ENCODE results near the gene DNAH2.

Gene DNAH2

DNA sequence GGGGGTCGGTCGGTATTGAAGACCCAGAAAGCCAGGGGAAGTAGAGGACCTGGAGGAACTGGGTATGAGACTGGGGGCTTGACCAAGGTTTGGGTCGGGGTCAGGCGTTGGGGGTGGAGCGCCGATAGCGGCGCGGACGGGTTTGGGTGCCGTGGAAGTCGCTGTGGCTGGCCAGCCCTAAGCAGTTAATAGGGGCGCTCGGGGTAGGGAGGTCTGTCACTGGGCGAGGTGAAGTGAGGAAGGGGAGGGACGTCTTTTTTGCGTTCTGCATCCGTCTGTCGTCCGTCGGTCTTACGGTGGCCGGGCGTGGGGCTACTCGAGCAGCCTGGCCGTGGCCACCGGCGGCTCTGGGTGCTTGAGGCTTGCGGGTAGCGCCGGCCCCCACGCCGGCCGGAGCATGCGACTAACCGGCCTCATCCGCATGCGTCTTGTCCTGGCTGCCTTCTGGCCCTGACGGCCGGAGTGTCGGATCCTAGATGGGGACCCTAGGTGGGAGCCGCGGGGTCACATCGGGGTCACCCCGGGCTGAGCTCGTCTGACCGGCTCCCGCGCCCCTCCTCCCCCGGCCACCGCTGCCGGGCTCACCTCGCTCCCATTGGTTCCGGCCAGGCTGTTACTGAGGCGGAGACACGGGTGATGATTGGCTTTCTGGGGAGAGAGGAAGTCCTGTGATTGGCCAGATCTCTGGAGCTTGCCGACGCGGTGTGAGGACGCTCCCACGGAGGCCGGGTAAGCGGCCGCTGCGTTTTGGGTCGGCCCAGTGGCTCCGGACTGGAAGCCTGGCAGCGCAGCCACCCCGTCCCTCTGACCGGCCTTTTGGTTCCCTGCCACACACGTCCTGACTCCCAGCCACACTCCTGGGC is 127.0 kb downstream of the DNAH2 start (continued):
- no peak for TF ChIP-seq ZNF280D (tag by site-specific recombination; IDR thresholded peaks at IDR 0.05)
- no peak for TF ChIP-seq SP7 (tag by site-specific recombination; IDR thresholded peaks at IDR 0.05)
- TF ChIP-seq ZNF324 (tag by site-specific recombination; IDR thresholded peaks at IDR 0.05): peak; percentile 18
- TF ChIP-seq, protein P1, sequence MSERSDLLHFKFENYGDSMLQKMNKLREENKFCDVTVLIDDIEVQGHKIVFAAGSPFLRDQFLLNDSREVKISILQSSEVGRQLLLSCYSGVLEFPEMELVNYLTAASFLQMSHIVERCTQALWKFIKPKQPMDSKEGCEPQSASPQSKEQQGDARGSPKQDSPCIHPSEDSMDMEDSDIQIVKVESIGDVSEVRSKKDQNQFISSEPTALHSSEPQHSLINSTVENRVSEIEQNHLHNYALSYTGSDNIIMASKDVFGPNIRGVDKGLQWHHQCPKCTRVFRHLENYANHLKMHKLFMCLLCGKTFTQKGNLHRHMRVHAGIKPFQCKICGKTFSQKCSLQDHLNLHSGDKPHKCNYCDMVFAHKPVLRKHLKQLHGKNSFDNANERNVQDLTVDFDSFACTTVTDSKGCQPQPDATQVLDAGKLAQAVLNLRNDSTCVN (tag by site-specific recombination; optimal IDR thresholded peaks at IDR 0.05): peak; percentile 33
- TF ChIP-seq ZNF423 (tag by site-specific recombination; IDR thresholded peaks at IDR 0.05): peak; percentile 15; the same call in 1 of the 2 replicates
- TF ChIP-seq ZBTB6 (tag by site-specific recombination; IDR thresholded peaks at IDR 0.05): peak; percentile 71
- TF ChIP-seq YY1 (tag by site-specific recombination; IDR thresholded peaks at IDR 0.05): no peak
- TF ChIP-seq IKZF3 (tag by site-specific recombination; IDR thresholded peaks at IDR 0.05): no peak
- TF ChIP-seq ZNF292 (tag by site-specific recombination; IDR thresholded peaks at IDR 0.05; ENCODE audit: borderline replicate concordance, low read depth): no peak
- no peak for TF ChIP-seq ZNF138 (tag by site-specific recombination; IDR thresholded peaks at IDR 0.05; ENCODE audit: borderline replicate concordance)
- no peak; the same call in 1 of the 2 replicates for TF ChIP-seq OSR2 (tag by site-specific recombination; IDR thresholded peaks at IDR 0.05)
- no peak for TF ChIP-seq ZNF670 (tag by site-specific recombination; IDR thresholded peaks at IDR 0.05; ENCODE audit: low read depth)
- TF ChIP-seq ZNF18 (tag by site-specific recombination; IDR thresholded peaks at IDR 0.05): no peak
- no peak for TF ChIP-seq INSM2 (tag by site-specific recombination; IDR thresholded peaks at IDR 0.05)
- no peak for TF ChIP-seq ZNF518A (tag by site-specific recombination; conservative IDR thresholded peaks at IDR 0.05; ENCODE audit: low read depth)
- no peak for TF ChIP-seq ZNF791 (tag by site-specific recombination; IDR thresholded peaks at IDR 0.05)
- no peak; the same call in 1 of the 2 replicates for TF ChIP-seq ZNF768 (tag by site-specific recombination; IDR thresholded peaks at IDR 0.05)
- TF ChIP-seq, protein P2, sequence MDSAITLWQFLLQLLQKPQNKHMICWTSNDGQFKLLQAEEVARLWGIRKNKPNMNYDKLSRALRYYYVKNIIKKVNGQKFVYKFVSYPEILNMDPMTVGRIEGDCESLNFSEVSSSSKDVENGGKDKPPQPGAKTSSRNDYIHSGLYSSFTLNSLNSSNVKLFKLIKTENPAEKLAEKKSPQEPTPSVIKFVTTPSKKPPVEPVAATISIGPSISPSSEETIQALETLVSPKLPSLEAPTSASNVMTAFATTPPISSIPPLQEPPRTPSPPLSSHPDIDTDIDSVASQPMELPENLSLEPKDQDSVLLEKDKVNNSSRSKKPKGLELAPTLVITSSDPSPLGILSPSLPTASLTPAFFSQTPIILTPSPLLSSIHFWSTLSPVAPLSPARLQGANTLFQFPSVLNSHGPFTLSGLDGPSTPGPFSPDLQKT (IDR thresholded peaks at IDR 0.05; ENCODE audit: borderline replicate concordance, low read depth, low read length): no peak
- no peak for TF ChIP-seq ZNF133 (tag by site-specific recombination; IDR thresholded peaks at IDR 0.05)
- no peak for TF ChIP-seq MEIS1 (CRISPR knock-in tag; IDR thresholded peaks at IDR 0.05; ENCODE audit: borderline replicate concordance)
- no peak for TF ChIP-seq TRIM28 (IDR thresholded peaks at IDR 0.05; ENCODE audit: borderline replicate concordance, low read length)
- no peak for TF ChIP-seq REPIN1 (tag by site-specific recombination; IDR thresholded peaks at IDR 0.05; ENCODE audit: low read depth)
- TF ChIP-seq ZNF596 (tag by site-specific recombination; IDR thresholded peaks at IDR 0.05): no peak
- no peak for TF ChIP-seq ZNF529 (tag by site-specific recombination; IDR thresholded peaks at IDR 0.05; ENCODE audit: insufficient replicate concordance)

Measured in HEK293 (cell line).